ENCODE data around the gene KRT86. TPM values are rescaled to one million over a fixed set of nuclear protein-coding genes. Genes with fewer than 3 reads are reported as not detected.
"Not testable (repeated sequence)": the region's sequence is repeated elsewhere in the genome, so short reads cannot be mapped to it uniquely, and the experiment has no call there.

Gene KRT86
- total and polyA plus RNA-seq, 7 experiments from 2014 or later = 0.13 to 1.5 TPM; not detected in 5

- ChIA-PET POLR2A (no interaction called here), CTCF (no interaction called here)
- H3K4me1 Mint-ChIP-seq = peaks cover 0 to 10% (median 0%) of the 10 kb centered on the region in 7 donors
- H3K4me3 ChIP-seq (ENCODE audit: low read length) = no peak overlapping the region
- H3K4me1 ChIP-seq (ENCODE audit: control insufficient read depth in 2 of 2, insufficient read depth in 2 of 2, low read length in 2 of 2) = no peaks in the 10 kb centered on the region
- no peak overlapping the region for H3K27ac ChIP-seq (ENCODE audit: low read depth, low read length)
- no peak overlapping the region for H3K27ac Mint-ChIP-seq
- no peaks in the 10 kb centered on the region for H3K36me3 Mint-ChIP-seq
- H3K27me3 ChIP-seq (ENCODE audit: control insufficient read depth in 2 of 2, insufficient read depth in 2 of 2, low read length in 2 of 2) = no peaks in the 10 kb centered on the region
- ATAC-seq (no peak), DNase-seq (no peak)
- H3K9me3 ChIP-seq (ENCODE audit: control insufficient read depth in 2 of 3, low read length in 3 of 3) = no peaks in the 10 kb centered on the region
- H3K9me3 Mint-ChIP-seq = no peaks in the 10 kb centered on the region
- H3K27me3 Mint-ChIP-seq = peaks cover 0 to 44% (median 10%) of the 10 kb centered on the region in 5 donors
- intact Hi-C loops (cut with micrococcal nuclease) = no loop called here
- no peaks in the 10 kb centered on the region for H3K36me3 ChIP-seq (ENCODE audit: control insufficient read depth in 2 of 3, insufficient read depth in 3 of 3, low read length in 3 of 3)
- no peak overlapping the region for H3K4me3 Mint-ChIP-seq
These were observed 24.3 kb downstream of the KRT86 start for GRCh38 chr12:52298677-52299190.

- DNase-seq = peak in 1 of 9 donors; percentile 3
- no peak for ATAC-seq
- no peaks in the 10 kb centered on the region for H3K4me1 ChIP-seq (ENCODE audit: control insufficient read depth in 2 of 2, insufficient read depth in 2 of 2, low read length in 2 of 2)
- no peak overlapping the region for H3K4me3 ChIP-seq (ENCODE audit: low read length)
- Mint-ChIP-seq H3K27me3 (peaks cover 7 to 33% (median 9%) of the 10 kb centered on the region in 5 donors), H3K4me3 (no peak overlapping the region), H3K4me1 (peaks cover 0 to 18% (median 12%) of the 10 kb centered on the region in 7 donors), H3K36me3 (no peaks in the 10 kb centered on the region), H3K27ac (no peak overlapping the region), H3K9me3 (no peaks in the 10 kb centered on the region)
- no peaks in the 10 kb centered on the region for H3K9me3 ChIP-seq (ENCODE audit: control insufficient read depth in 2 of 3, low read length in 3 of 3)
- H3K27me3 ChIP-seq (ENCODE audit: control insufficient read depth in 2 of 2, insufficient read depth in 2 of 2, low read length in 2 of 2) = no peaks in the 10 kb centered on the region
- ChIA-PET POLR2A (no interaction called here), CTCF (no interaction called here)
- intact Hi-C loops (cut with micrococcal nuclease) = no loop called here
- no peaks in the 10 kb centered on the region for H3K36me3 ChIP-seq (ENCODE audit: control insufficient read depth in 2 of 3, insufficient read depth in 3 of 3, low read length in 3 of 3)
- no peak overlapping the region for H3K27ac ChIP-seq (ENCODE audit: low read depth, low read length)
These were observed 26.6 kb downstream of the KRT86 start for GRCh38 chr12:52300796-52301691.

- H3K27ac Mint-ChIP-seq; ATAC-seq; H3K27ac ChIP-seq (ENCODE audit: low read depth, low read length); H3K4me1 ChIP-seq (ENCODE audit: control insufficient read depth in 2 of 2, insufficient read depth in 2 of 2, low read length in 2 of 2); CTCF ChIA-PET; H3K9me3 ChIP-seq (ENCODE audit: control insufficient read depth in 2 of 3, low read length in 3 of 3); H3K4me3 Mint-ChIP-seq; POLR2A ChIA-PET; H3K36me3 Mint-ChIP-seq; DNase-seq; H3K9me3 Mint-ChIP-seq; H3K36me3 ChIP-seq (ENCODE audit: control insufficient read depth in 2 of 3, insufficient read depth in 3 of 3, low read length in 3 of 3); H3K4me3 ChIP-seq (ENCODE audit: low read length); intact Hi-C loops (cut with micrococcal nuclease); H3K27me3 ChIP-seq (ENCODE audit: control insufficient read depth in 2 of 2, insufficient read depth in 2 of 2, low read length in 2 of 2): not testable (repeated sequence)
- H3K27me3 Mint-ChIP-seq = peaks cover 10 to 38% (median 15%) of the 10 kb centered on the region in 5 donors
- H3K4me1 Mint-ChIP-seq = peaks cover 0 to 20% (median 12%) of the 10 kb centered on the region in 7 donors
These were observed 27.3 kb downstream of the KRT86 start for GRCh38 chr12:52301721-52302120.

- H3K27me3 ChIP-seq (ENCODE audit: control insufficient read depth in 2 of 2, insufficient read depth in 2 of 2, low read length in 2 of 2); intact Hi-C loops (cut with micrococcal nuclease); H3K36me3 ChIP-seq (ENCODE audit: control insufficient read depth in 2 of 3, insufficient read depth in 3 of 3, low read length in 3 of 3); ATAC-seq; H3K4me3 Mint-ChIP-seq; DNase-seq; CTCF ChIA-PET; POLR2A ChIA-PET; H3K36me3 Mint-ChIP-seq; H3K9me3 ChIP-seq (ENCODE audit: control insufficient read depth in 2 of 3, low read length in 3 of 3); H3K27ac Mint-ChIP-seq; H3K9me3 Mint-ChIP-seq; H3K4me1 ChIP-seq (ENCODE audit: control insufficient read depth in 2 of 2, insufficient read depth in 2 of 2, low read length in 2 of 2); H3K27ac ChIP-seq (ENCODE audit: low read depth, low read length); H3K4me3 ChIP-seq (ENCODE audit: low read length): not testable (repeated sequence)
- Mint-ChIP-seq H3K27me3 (peaks cover 12 to 38% (median 17%) of the 10 kb centered on the region in 5 donors), H3K4me1 (peaks cover 0 to 20% (median 12%) of the 10 kb centered on the region in 7 donors)
These were observed 27.9 kb downstream of the KRT86 start for GRCh38 chr12:52302242-52302914.

GRCh38 chr12:52304941-52305411 lies 30.5 kb downstream of the KRT86 start:
- DNase-seq; POLR2A ChIA-PET; H3K36me3 ChIP-seq (ENCODE audit: control insufficient read depth in 2 of 3, insufficient read depth in 3 of 3, low read length in 3 of 3); H3K4me1 ChIP-seq (ENCODE audit: control insufficient read depth in 2 of 2, insufficient read depth in 2 of 2, low read length in 2 of 2); H3K27me3 ChIP-seq (ENCODE audit: control insufficient read depth in 2 of 2, insufficient read depth in 2 of 2, low read length in 2 of 2); H3K9me3 ChIP-seq (ENCODE audit: control insufficient read depth in 2 of 3, low read length in 3 of 3); H3K27ac Mint-ChIP-seq; intact Hi-C loops (cut with micrococcal nuclease); H3K9me3 Mint-ChIP-seq; CTCF ChIA-PET; H3K4me3 ChIP-seq (ENCODE audit: low read length); H3K27ac ChIP-seq (ENCODE audit: low read depth, low read length); H3K36me3 Mint-ChIP-seq: not testable (repeated sequence)
- Mint-ChIP-seq H3K4me1 (peaks cover 11 to 31% (median 17%) of the 10 kb centered on the region in 7 donors), H3K27me3 (peaks cover 26 to 46% (median 34%) of the 10 kb centered on the region in 5 donors), H3K4me3 (peak overlapping the region in 3 of 10 donors; percentile 29 to 49 (median 29))
- ATAC-seq = peak; percentile 74

GRCh38 chr12:52305921-52306705 lies 31.7 kb downstream of the KRT86 start:
- ChIA-PET POLR2A (no interaction called here), CTCF (no interaction called here)
- Histone ChIP-seq H3K4me3 (ENCODE audit: low read length) (no peak overlapping the region), H3K36me3 (ENCODE audit: control insufficient read depth in 2 of 3, insufficient read depth in 3 of 3, low read length in 3 of 3) (no peaks in the 10 kb centered on the region), H3K4me1 (ENCODE audit: control insufficient read depth in 2 of 2, insufficient read depth in 2 of 2, low read length in 2 of 2) (no peaks in the 10 kb centered on the region), H3K27ac (ENCODE audit: low read depth, low read length) (no peak overlapping the region), H3K9me3 (ENCODE audit: control insufficient read depth in 2 of 3, low read length in 3 of 3) (no peaks in the 10 kb centered on the region), H3K27me3 (ENCODE audit: control insufficient read depth in 2 of 2, insufficient read depth in 2 of 2, low read length in 2 of 2) (peaks cover 0 to 2% of the 10 kb centered on the region in 2 donors)
- no peak for ATAC-seq
- H3K4me3 Mint-ChIP-seq = no peak overlapping the region
- intact Hi-C loops (cut with micrococcal nuclease) = no loop called here
- peaks cover 0 to 5% (median 0%) of the 10 kb centered on the region in 5 donors for H3K36me3 Mint-ChIP-seq
- H3K4me1 Mint-ChIP-seq = peaks cover 11 to 31% (median 15%) of the 10 kb centered on the region in 7 donors
- no peak for DNase-seq
- H3K27me3 Mint-ChIP-seq = peaks cover 29 to 56% (median 36%) of the 10 kb centered on the region in 5 donors
- H3K9me3 Mint-ChIP-seq = no peaks in the 10 kb centered on the region
- H3K27ac Mint-ChIP-seq = no peak overlapping the region
